Tibial nerve (tissue), 4 donors: ENCODE measurements around the gene ATF4. TPM values are rescaled to one million over a fixed set of nuclear protein-coding genes. Genes with fewer than 3 reads are reported as not detected.

Experiments used
- DNase-seq, 2 donors: peaks; one replicate each; pipeline ENCODE4 v3.0.0-alpha.2; 2019; ENCODE audit warnings: low spot score in 2 of 2
- H3K27ac ChIP-seq, 4 donors: fragments of 200-600 bp; sonication (generic) in 3 of 4; one replicate each; pipeline ENCODE4 v1.5.1; 2017 to 2019; ENCODE audit warnings: mild to moderate bottlenecking in 1 of 4
- H3K27me3 ChIP-seq, 2 donors: fragments of 200-600 bp; sonication (generic) in 1 of 2; one replicate each; pipeline versions ENCODE4 v1.5.1 to v1.6.0; 2017 to 2019
- H3K36me3 ChIP-seq, 3 donors: fragments of 200-600 bp; sonication (generic); one replicate each; pipeline ENCODE4 v1.5.1; 2018 to 2019
- H3K4me1 ChIP-seq, 4 donors: fragments of 200-600 bp; sonication (generic) in 3 of 4; one replicate each; pipeline ENCODE4 v1.5.1; 2017 to 2019
- H3K4me3 ChIP-seq, 4 donors: fragments of 200-600 bp; sonication (generic) in 3 of 4; one replicate each; pipeline ENCODE4 v1.5.1; 2017 to 2019; ENCODE audit warnings: mild to moderate bottlenecking in 1 of 4, moderate library complexity in 1 of 4
- H3K9me3 ChIP-seq, 4 donors: fragments of 200-600 bp; sonication (generic) in 3 of 4; one replicate each; pipeline ENCODE4 v1.5.1; 2017 to 2019
- CTCF ChIP-seq, 5 experiments: fragments of 200-600 bp in 3 of 5; fragments of 450-650 bp in 2 of 5; sonication (generic) in 3 of 5; IDR thresholded peaks; one replicate each; pipeline ENCODE4 v1.5.1; 2016 to 2019; ENCODE audit warnings: antibody characterized with exemption in 5 of 5, mild to moderate bottlenecking in 3 of 5, moderate library complexity in 2 of 5
- EP300 ChIP-seq, 2 donors: sonication (generic); formaldehyde crosslinking; IDR thresholded peaks; one replicate each; pipeline ENCODE4 v1.6.1; 2017; ENCODE audit warnings: antibody characterized with exemption in 2 of 2, mild to moderate bottlenecking in 1 of 2
- POLR2A ChIP-seq, 2 donors: fragments of 450-650 bp; IDR thresholded peaks; one replicate each; pipeline ENCODE4 v1.6.1; 2017; ENCODE audit warnings: antibody characterized with exemption in 2 of 2, mild to moderate bottlenecking in 2 of 2, moderate library complexity in 2 of 2
- WGBS, 2 donors: methylation state at CpG; one replicate each; pipeline ENCODE4 v1.1.5; 2018; 5-methylcytosine and 5-hydroxymethylcytosine counted together
- total RNA-seq, 4 donors: library from RNA; depleted of rRNA; stranded (reverse); fragments of >200 nt; gene quantifications; one replicate each; pipeline ENCODE4 v1.1.0, GENCODE V29; 2016

The ATF4 gene
- total RNA-seq, 4 donors from 2014 or later = 347 to 405 (median 390) TPM

GRCh38 chr22:39511226-39511625, 9.1 kb upstream of the ATF4 start:
- Histone ChIP-seq H3K27me3 (no peaks in the 10 kb centered on the region), H3K9me3 (no peaks in the 10 kb centered on the region), H3K27ac (no peak overlapping the region), H3K36me3 (peaks cover 4 to 98% (median 32%) of the 10 kb centered on the region in 3 donors), H3K4me3 (no peak overlapping the region), H3K4me1 (peaks cover 0 to 17% (median 0%) of the 10 kb centered on the region in 4 donors)
- DNase-seq = no peak
- no peak for TF ChIP-seq POLR2A (IDR thresholded peaks at IDR 0.05)
- TF ChIP-seq CTCF (IDR thresholded peaks at IDR 0.05) = no peak
- TF ChIP-seq EP300 (IDR thresholded peaks at IDR 0.05) = no peak
- WGBS, 2 donors = 92 to 94% methylated on average over 13 of the region's 13 CpGs

GRCh38 chr22:39512026-39512425, 8.3 kb upstream of the ATF4 start:
- H3K36me3 ChIP-seq = peaks cover 4 to 97% (median 32%) of the 10 kb centered on the region in 3 donors
- no peaks in the 10 kb centered on the region for H3K9me3 ChIP-seq
- TF ChIP-seq CTCF (IDR thresholded peaks at IDR 0.05) = no peak
- TF ChIP-seq EP300 (IDR thresholded peaks at IDR 0.05) = no peak
- TF ChIP-seq POLR2A (IDR thresholded peaks at IDR 0.05) = no peak
- no peak for DNase-seq
- no peak overlapping the region for H3K4me3 ChIP-seq
- H3K27me3 ChIP-seq = no peaks in the 10 kb centered on the region
- 86 to 92% methylated on average over 10 of the region's 10 CpGs for WGBS, 2 donors
- no peak overlapping the region for H3K27ac ChIP-seq
- H3K4me1 ChIP-seq = peaks cover 0 to 11% (median 0%) of the 10 kb centered on the region in 4 donors

- DNase-seq = no peak
- Histone ChIP-seq H3K27me3 (no peaks in the 10 kb centered on the region), H3K4me3 (no peak overlapping the region), H3K4me1 (peaks cover 0 to 20% (median 8%) of the 10 kb centered on the region in 4 donors), H3K27ac (no peak overlapping the region), H3K36me3 (peaks cover 4 to 84% (median 32%) of the 10 kb centered on the region in 3 donors), H3K9me3 (no peaks in the 10 kb centered on the region)
- TF ChIP-seq EP300 (IDR thresholded peaks at IDR 0.05) (no peak), CTCF (IDR thresholded peaks at IDR 0.05) (no peak), POLR2A (IDR thresholded peaks at IDR 0.05) (no peak)
- 84 to 91% methylated on average over 17 of the region's 18 CpGs for WGBS, 2 donors
Observed at GRCh38 chr22:39513791-39514190, 6.6 kb upstream of the ATF4 start.

GRCh38 chr22:39514373-39514973, 5.9 kb upstream of the ATF4 start:
- peaks cover 4 to 77% (median 32%) of the 10 kb centered on the region in 3 donors for H3K36me3 ChIP-seq
- H3K4me1 ChIP-seq = peaks cover 0 to 27% (median 13%) of the 10 kb centered on the region in 4 donors
- no peak overlapping the region for H3K27ac ChIP-seq
- H3K9me3 ChIP-seq = no peaks in the 10 kb centered on the region
- peak; percentile 67 to 77 (median 68) for TF ChIP-seq CTCF (IDR thresholded peaks at IDR 0.05)
- no peak for TF ChIP-seq EP300 (IDR thresholded peaks at IDR 0.05)
- no peaks in the 10 kb centered on the region for H3K27me3 ChIP-seq
- no peak overlapping the region for H3K4me3 ChIP-seq
- peak; percentile 72 to 93 for DNase-seq
- WGBS, 2 donors = 30 to 35% methylated on average over 8 of the region's 8 CpGs

GRCh38 chr22:39515266-39516050, 4.9 kb upstream of the ATF4 start:
- Histone ChIP-seq H3K27ac (no peak overlapping the region), H3K4me3 (no peak overlapping the region), H3K9me3 (no peaks in the 10 kb centered on the region), H3K36me3 (peaks cover 4 to 67% (median 27%) of the 10 kb centered on the region in 3 donors), H3K4me1 (peaks cover 0 to 28% (median 13%) of the 10 kb centered on the region in 4 donors), H3K27me3 (no peaks in the 10 kb centered on the region)
- 84 to 87% methylated on average over 12 of the region's 12 CpGs for WGBS, 2 donors
- no peak for DNase-seq
- TF ChIP-seq POLR2A (IDR thresholded peaks at IDR 0.05) (no peak), EP300 (IDR thresholded peaks at IDR 0.05) (no peak), CTCF (IDR thresholded peaks at IDR 0.05) (no peak)
